Measurements from ENCODE around the gene GADD45GIP1. TPM values are rescaled to one million over a fixed set of nuclear protein-coding genes. Genes with fewer than 3 reads are reported as not detected.
A peak's percentile ranks its signal among the peaks of the same experiment; 100 is the strongest.

Gene GADD45GIP1
- total and polyA plus RNA-seq, 10 of the 15 experiments (the other 5 are each of a cell fraction or from before 2014, with no cell fraction given), result 5.1 to 136 (median 30.1) TPM

DNA sequence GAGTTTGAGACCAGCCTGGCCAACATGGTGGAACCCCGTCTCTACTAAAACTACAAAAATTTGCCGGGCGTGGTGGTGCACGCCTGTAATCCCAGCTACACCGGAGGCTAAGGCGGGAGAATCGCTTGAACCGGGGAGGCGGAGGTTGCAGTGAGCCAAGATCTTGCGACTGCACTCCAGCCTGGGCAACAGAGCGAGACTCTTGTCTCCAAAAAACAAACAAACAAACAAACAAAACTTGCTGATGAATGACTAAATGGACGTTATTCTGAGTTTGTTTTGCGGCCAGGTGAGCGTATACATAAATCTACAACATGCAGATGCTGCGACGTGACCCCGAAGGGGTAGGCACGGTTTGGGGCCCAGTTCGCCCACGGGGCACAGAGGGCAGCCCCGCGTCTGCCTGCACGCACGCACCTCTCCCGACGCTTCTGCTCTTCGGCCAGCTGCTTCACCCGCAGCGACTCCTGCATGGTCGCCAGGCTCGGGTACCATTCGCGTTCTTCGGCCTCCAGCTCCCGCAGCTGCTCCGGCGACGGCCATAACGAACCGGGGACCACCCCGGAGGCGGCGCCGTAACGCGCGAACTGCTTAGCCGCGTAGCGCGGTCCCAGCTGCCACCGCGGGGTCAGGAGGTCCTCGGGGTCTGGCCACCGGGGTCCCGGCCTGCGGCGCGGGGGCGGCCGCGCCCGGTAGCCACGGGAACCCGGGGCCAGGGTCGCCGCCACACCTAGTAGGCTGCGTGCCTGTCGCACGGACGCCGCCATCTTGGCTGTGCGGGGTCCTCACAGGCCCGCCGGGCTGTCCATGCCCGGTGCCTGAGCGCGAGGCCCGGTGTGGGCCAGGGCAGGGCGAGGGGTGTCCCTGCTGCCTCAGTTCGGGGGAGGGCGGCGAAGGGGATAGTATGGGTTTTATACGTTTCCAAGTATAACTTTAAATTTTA lies at the start of gene GADD45GIP1 (continued):
- TF ChIP-seq YY1 (IDR thresholded peaks at IDR 0.05; ENCODE audit: low read depth, low read length) (peak; percentile 99), NR2F1 (conservative IDR thresholded peaks at IDR 0.05) (peak; percentile 86), IRF5 (IDR thresholded peaks at IDR 0.05; ENCODE audit: borderline replicate concordance) (peak; percentile 90), E4F1 (IDR thresholded peaks at IDR 0.05; ENCODE audit: borderline replicate concordance, partially characterized antibody) (no peak), MXI1 (IDR thresholded peaks at IDR 0.05; ENCODE audit: low read depth, low read length) (peak; percentile 87), EGR1 (IDR thresholded peaks at IDR 0.05; ENCODE audit: borderline replicate concordance in 1 of 2, low read depth in 2 of 2, low read length in 2 of 2) (peak in 1 of 2 experiments; percentile 29; a peak in 1 of 3 replicates), RFX5 (IDR thresholded peaks at IDR 0.05; ENCODE audit: low read depth, low read length) (no peak)
- TF ChIP-seq, protein P1, sequence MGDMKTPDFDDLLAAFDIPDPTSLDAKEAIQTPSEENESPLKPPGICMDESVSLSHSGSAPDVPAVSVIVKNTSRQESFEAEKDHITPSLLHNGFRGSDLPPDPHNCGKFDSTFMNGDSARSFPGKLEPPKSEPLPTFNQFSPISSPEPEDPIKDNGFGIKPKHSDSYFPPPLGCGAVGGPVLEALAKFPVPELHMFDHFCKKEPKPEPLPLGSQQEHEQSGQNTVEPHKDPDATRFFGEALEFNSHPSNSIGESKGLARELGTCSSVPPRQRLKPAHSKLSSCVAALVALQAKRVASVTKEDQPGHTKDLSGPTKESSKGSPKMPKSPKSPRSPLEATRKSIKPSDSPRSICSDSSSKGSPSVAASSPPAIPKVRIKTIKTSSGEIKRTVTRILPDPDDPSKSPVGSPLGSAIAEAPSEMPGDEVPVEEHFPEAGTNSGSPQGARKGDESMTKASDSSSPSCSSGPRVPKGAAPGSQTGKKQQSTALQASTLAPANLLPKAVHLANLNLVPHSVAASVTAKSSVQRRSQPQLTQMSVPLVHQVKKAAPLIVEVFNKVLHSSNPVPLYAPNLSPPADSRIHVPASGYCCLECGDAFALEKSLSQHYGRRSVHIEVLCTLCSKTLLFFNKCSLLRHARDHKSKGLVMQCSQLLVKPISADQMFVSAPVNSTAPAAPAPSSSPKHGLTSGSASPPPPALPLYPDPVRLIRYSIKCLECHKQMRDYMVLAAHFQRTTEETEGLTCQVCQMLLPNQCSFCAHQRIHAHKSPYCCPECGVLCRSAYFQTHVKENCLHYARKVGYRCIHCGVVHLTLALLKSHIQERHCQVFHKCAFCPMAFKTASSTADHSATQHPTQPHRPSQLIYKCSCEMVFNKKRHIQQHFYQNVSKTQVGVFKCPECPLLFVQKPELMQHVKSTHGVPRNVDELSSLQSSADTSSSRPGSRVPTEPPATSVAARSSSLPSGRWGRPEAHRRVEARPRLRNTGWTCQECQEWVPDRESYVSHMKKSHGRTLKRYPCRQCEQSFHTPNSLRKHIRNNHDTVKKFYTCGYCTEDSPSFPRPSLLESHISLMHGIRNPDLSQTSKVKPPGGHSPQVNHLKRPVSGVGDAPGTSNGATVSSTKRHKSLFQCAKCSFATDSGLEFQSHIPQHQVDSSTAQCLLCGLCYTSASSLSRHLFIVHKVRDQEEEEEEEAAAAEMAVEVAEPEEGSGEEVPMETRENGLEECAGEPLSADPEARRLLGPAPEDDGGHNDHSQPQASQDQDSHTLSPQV (IDR thresholded peaks at IDR 0.05), result 0 out of 2 replicates have a peak, but pooled peaks have one; percentile 31
